ENCODE data around the gene RASL10A. TPM values are rescaled to one million over a fixed set of nuclear protein-coding genes. Genes with fewer than 3 reads are reported as not detected.
A peak's percentile ranks its signal among the peaks of the same experiment; 100 is the strongest.
"Not testable (repeated sequence)": the region's sequence is repeated elsewhere in the genome, so short reads cannot be mapped to it uniquely, and the experiment has no call there.

Gene RASL10A
- total and polyA plus RNA-seq, 9 donors = 1.5 to 3.5 (median 2.1) TPM

GRCh38 chr22:29348041-29348440, 32.5 kb upstream of the RASL10A start:
- Histone ChIP-seq H3K27ac (ENCODE audit: low read length) (no peak overlapping the region), H3K36me3 (ENCODE audit: control insufficient read depth, insufficient read depth, low read length) (peaks cover 74% of the 10 kb centered on the region), H3K4me3 (ENCODE audit: low read length) (no peak overlapping the region), H3K27me3 (ENCODE audit: control insufficient read depth, insufficient read depth, low read length) (no peaks in the 10 kb centered on the region), H3K4me1 (ENCODE audit: control insufficient read depth, insufficient read depth, low read length) (peaks cover 37% of the 10 kb centered on the region), H3K9me3 (replicated peaks; ENCODE audit: control insufficient read depth, low read depth, low read length) (no peaks in the 10 kb centered on the region)
- 83% methylated on average over 2 of the region's 2 CpGs for WGBS (ENCODE audit: insufficient coverage)
- no peak for DNase-seq

- peaks cover 71% of the 10 kb centered on the region for H3K36me3 ChIP-seq (ENCODE audit: control insufficient read depth, insufficient read depth, low read length)
- H3K27me3 ChIP-seq (ENCODE audit: control insufficient read depth, insufficient read depth, low read length) = no peaks in the 10 kb centered on the region
- H3K9me3 ChIP-seq (replicated peaks; ENCODE audit: control insufficient read depth, low read depth, low read length) = no peaks in the 10 kb centered on the region
- peak overlapping the region; percentile 55 for H3K27ac ChIP-seq (ENCODE audit: low read length)
- peaks cover 42% of the 10 kb centered on the region for H3K4me1 ChIP-seq (ENCODE audit: control insufficient read depth, insufficient read depth, low read length)
- H3K4me3 ChIP-seq (ENCODE audit: low read length) = no peak overlapping the region
- WGBS (ENCODE audit: insufficient coverage) = no CpG with 5 or more reads among the region's 4 CpGs
- DNase-seq = peak; percentile 62
These were observed 31.2 kb upstream of the RASL10A start for GRCh38 chr22:29346659-29347058.

DNA sequence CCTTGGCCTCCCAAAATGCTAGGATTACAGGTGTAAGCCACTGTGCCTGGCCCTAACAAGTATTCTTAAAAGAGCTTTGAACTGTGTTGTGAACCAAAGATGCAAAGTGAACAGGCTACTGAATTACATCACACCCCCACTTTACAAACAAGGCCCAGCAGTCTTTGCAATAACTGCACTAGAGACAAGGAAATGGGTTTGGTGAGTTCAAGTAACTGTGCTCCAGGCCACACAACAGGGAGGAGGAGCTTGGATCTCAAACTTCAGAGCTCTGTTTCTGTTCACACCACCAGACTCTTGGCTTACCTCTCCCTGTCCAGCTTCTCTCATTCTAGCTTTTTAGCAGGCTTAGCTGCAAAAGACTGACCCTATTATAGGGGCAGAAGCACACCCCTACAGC, 30.4 kb upstream of the RASL10A start:
- DNase-seq = peak; percentile 59
- H3K27me3 ChIP-seq (ENCODE audit: control insufficient read depth, insufficient read depth, low read length) = no peaks in the 10 kb centered on the region
- H3K36me3 ChIP-seq (ENCODE audit: control insufficient read depth, insufficient read depth, low read length) = peaks cover 71% of the 10 kb centered on the region
- peaks cover 42% of the 10 kb centered on the region for H3K4me1 ChIP-seq (ENCODE audit: control insufficient read depth, insufficient read depth, low read length)
- no peak overlapping the region for H3K27ac ChIP-seq (ENCODE audit: low read length)
- no peak overlapping the region for H3K4me3 ChIP-seq (ENCODE audit: low read length)
- no peaks in the 10 kb centered on the region for H3K9me3 ChIP-seq (replicated peaks; ENCODE audit: control insufficient read depth, low read depth, low read length)

- not testable (repeated sequence) for H3K27ac ChIP-seq (ENCODE audit: low read length); H3K4me3 ChIP-seq (ENCODE audit: low read length); H3K9me3 ChIP-seq (replicated peaks; ENCODE audit: control insufficient read depth, low read depth, low read length); H3K27me3 ChIP-seq (ENCODE audit: control insufficient read depth, insufficient read depth, low read length); DNase-seq
- peaks cover 44% of the 10 kb centered on the region for H3K4me1 ChIP-seq (ENCODE audit: control insufficient read depth, insufficient read depth, low read length)
- peaks cover 71% of the 10 kb centered on the region for H3K36me3 ChIP-seq (ENCODE audit: control insufficient read depth, insufficient read depth, low read length)
- WGBS (ENCODE audit: insufficient coverage) = 100% methylated on average over 1 of the region's 5 CpGs
These were observed 29.4 kb upstream of the RASL10A start for GRCh38 chr22:29344889-29345288.

- no peaks in the 10 kb centered on the region for H3K9me3 ChIP-seq (replicated peaks; ENCODE audit: control insufficient read depth, low read depth, low read length)
- no peak overlapping the region for H3K4me3 ChIP-seq (ENCODE audit: low read length)
- no peaks in the 10 kb centered on the region for H3K27me3 ChIP-seq (ENCODE audit: control insufficient read depth, insufficient read depth, low read length)
- H3K27ac ChIP-seq (ENCODE audit: low read length) = no peak overlapping the region
- 41% methylated on average over 4 of the region's 5 CpGs for WGBS (ENCODE audit: insufficient coverage)
- peaks cover 71% of the 10 kb centered on the region for H3K36me3 ChIP-seq (ENCODE audit: control insufficient read depth, insufficient read depth, low read length)
- peak; percentile 73 for DNase-seq
- peaks cover 51% of the 10 kb centered on the region for H3K4me1 ChIP-seq (ENCODE audit: control insufficient read depth, insufficient read depth, low read length)
These were observed 28.6 kb upstream of the RASL10A start for GRCh38 chr22:29344137-29344536.

GRCh38 chr22:29343313-29343805, 27.9 kb upstream of the RASL10A start:
- Histone ChIP-seq H3K36me3 (ENCODE audit: control insufficient read depth, insufficient read depth, low read length) (peaks cover 71% of the 10 kb centered on the region), H3K27me3 (ENCODE audit: control insufficient read depth, insufficient read depth, low read length) (no peaks in the 10 kb centered on the region), H3K27ac (ENCODE audit: low read length) (no peak overlapping the region), H3K4me3 (ENCODE audit: low read length) (no peak overlapping the region), H3K9me3 (replicated peaks; ENCODE audit: control insufficient read depth, low read depth, low read length) (no peaks in the 10 kb centered on the region), H3K4me1 (ENCODE audit: control insufficient read depth, insufficient read depth, low read length) (peaks cover 51% of the 10 kb centered on the region)
- 35% methylated on average over 4 of the region's 7 CpGs for WGBS (ENCODE audit: insufficient coverage)
- DNase-seq = peak; percentile 56

- H3K36me3 ChIP-seq (ENCODE audit: control insufficient read depth, insufficient read depth, low read length) = peaks cover 72% of the 10 kb centered on the region
- no peaks in the 10 kb centered on the region for H3K27me3 ChIP-seq (ENCODE audit: control insufficient read depth, insufficient read depth, low read length)
- no peak overlapping the region for H3K4me3 ChIP-seq (ENCODE audit: low read length)
- no peak for DNase-seq
- H3K27ac ChIP-seq (ENCODE audit: low read length) = no peak overlapping the region
- H3K9me3 ChIP-seq (replicated peaks; ENCODE audit: control insufficient read depth, low read depth, low read length) = no peaks in the 10 kb centered on the region
- peaks cover 53% of the 10 kb centered on the region for H3K4me1 ChIP-seq (ENCODE audit: control insufficient read depth, insufficient read depth, low read length)
- 53% methylated on average over 7 of the region's 10 CpGs for WGBS (ENCODE audit: insufficient coverage)
These were observed 27.2 kb upstream of the RASL10A start for GRCh38 chr22:29342577-29343312.

DNA sequence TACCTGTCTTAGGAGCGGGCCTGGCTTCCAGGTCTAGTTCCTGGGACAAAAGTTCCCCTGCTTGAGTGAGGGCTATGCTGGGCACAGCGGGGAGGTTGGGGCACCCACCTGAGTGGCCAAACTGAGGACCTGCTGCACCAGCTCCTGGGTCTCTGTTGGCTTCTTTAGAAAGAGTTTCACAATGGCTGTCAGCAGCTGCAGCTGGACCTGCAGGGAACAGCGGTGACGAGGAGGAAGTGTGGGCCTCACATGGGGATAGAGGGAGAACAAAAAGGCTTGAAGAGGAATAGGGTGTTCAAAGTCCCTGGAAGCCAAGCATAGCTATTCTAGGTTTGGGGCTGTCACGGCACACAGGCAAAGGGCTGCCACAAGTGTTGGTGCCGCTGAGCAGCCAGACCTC, 26.7 kb upstream of the RASL10A start:
- peaks cover 73% of the 10 kb centered on the region for H3K36me3 ChIP-seq (ENCODE audit: control insufficient read depth, insufficient read depth, low read length)
- no peak overlapping the region for H3K4me3 ChIP-seq (ENCODE audit: low read length)
- peaks cover 56% of the 10 kb centered on the region for H3K4me1 ChIP-seq (ENCODE audit: control insufficient read depth, insufficient read depth, low read length)
- 83% methylated on average over 6 of the region's 6 CpGs for WGBS (ENCODE audit: insufficient coverage)
- no peak for DNase-seq
- H3K9me3 ChIP-seq (replicated peaks; ENCODE audit: control insufficient read depth, low read depth, low read length) = no peaks in the 10 kb centered on the region
- no peaks in the 10 kb centered on the region for H3K27me3 ChIP-seq (ENCODE audit: control insufficient read depth, insufficient read depth, low read length)
- no peak overlapping the region for H3K27ac ChIP-seq (ENCODE audit: low read length)

GRCh38 chr22:29341849-29342127, 26.3 kb upstream of the RASL10A start:
- peaks cover 56% of the 10 kb centered on the region for H3K4me1 ChIP-seq (ENCODE audit: control insufficient read depth, insufficient read depth, low read length)
- DNase-seq = no peak
- H3K9me3 ChIP-seq (replicated peaks; ENCODE audit: control insufficient read depth, low read depth, low read length) = no peaks in the 10 kb centered on the region
- no peak overlapping the region for H3K4me3 ChIP-seq (ENCODE audit: low read length)
- H3K27ac ChIP-seq (ENCODE audit: low read length) = no peak overlapping the region
- 100% methylated on average over 2 of the region's 2 CpGs for WGBS (ENCODE audit: insufficient coverage)
- H3K27me3 ChIP-seq (ENCODE audit: control insufficient read depth, insufficient read depth, low read length) = no peaks in the 10 kb centered on the region
- peaks cover 73% of the 10 kb centered on the region for H3K36me3 ChIP-seq (ENCODE audit: control insufficient read depth, insufficient read depth, low read length)

- DNase-seq = no peak
- no peaks in the 10 kb centered on the region for H3K27me3 ChIP-seq (ENCODE audit: control insufficient read depth, insufficient read depth, low read length)
- 95% methylated on average over 14 of the region's 25 CpGs for WGBS (ENCODE audit: insufficient coverage)
- H3K27ac ChIP-seq (ENCODE audit: low read length) = no peak overlapping the region
- peaks cover 72% of the 10 kb centered on the region for H3K36me3 ChIP-seq (ENCODE audit: control insufficient read depth, insufficient read depth, low read length)
- H3K4me3 ChIP-seq (ENCODE audit: low read length) = no peak overlapping the region
- H3K9me3 ChIP-seq (replicated peaks; ENCODE audit: control insufficient read depth, low read depth, low read length) = no peaks in the 10 kb centered on the region
- peaks cover 52% of the 10 kb centered on the region for H3K4me1 ChIP-seq (ENCODE audit: control insufficient read depth, insufficient read depth, low read length)
These were observed 25.8 kb upstream of the RASL10A start for GRCh38 chr22:29341056-29341848.

All from muscle of leg (tissue), 11 donors.